ENCODE measurements around the gene P3H3.
"Not testable (repeated sequence)": the region's sequence is repeated elsewhere in the genome, so short reads cannot be mapped to it uniquely, and the experiment has no call there.

P3H3 gene

DNA sequence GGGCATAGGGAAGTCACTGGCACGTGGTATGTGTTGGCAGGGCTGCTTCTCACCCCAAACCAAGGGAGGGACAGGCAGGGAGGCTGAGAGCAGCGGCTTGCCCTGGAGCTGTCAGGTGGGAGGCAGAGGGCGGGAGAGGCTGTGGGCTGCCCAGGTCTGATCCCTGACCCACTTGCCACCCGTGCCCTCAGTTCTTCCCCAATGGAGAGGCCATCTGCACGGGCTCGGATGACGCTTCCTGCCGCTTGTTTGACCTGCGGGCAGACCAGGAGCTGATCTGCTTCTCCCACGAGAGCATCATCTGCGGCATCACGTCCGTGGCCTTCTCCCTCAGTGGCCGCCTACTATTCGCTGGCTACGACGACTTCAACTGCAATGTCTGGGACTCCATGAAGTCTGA lies 17.2 kb downstream of the P3H3 start:
- no peak for DNase-seq (ENCODE audit: low read depth)

- no peak for DNase-seq (ENCODE audit: low read depth)
These were observed 18.2 kb downstream of the P3H3 start for GRCh38 chr12:6846316-6846869.

DNA sequence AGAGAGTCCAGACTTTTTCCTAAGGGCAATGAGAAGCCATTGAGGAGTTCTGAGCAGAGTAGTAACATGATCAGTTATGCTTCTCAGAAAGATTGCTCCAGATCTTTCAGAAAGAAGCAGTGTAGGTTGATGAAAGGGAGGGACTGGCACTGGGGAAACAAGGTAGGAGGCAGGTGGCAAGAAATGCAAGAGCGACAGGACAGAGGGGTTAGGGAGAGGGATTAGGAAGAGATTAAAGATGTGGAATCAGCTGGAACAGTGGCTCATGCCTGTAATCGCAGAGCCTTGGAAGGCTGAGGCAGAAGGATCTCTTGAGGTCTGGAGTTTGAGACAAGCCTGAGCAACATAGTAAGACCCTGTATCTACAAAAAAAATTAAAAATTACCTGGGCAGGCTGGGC lies 19.5 kb downstream of the P3H3 start:
- DNase-seq (ENCODE audit: low read depth) = no peak

- DNase-seq (ENCODE audit: low read depth) = no peak
These were observed 21.2 kb downstream of the P3H3 start for GRCh38 chr12:6849427-6849826.

GRCh38 chr12:6849976-6850560 lies 21.9 kb downstream of the P3H3 start:
- no peak for DNase-seq (ENCODE audit: low read depth)

DNA sequence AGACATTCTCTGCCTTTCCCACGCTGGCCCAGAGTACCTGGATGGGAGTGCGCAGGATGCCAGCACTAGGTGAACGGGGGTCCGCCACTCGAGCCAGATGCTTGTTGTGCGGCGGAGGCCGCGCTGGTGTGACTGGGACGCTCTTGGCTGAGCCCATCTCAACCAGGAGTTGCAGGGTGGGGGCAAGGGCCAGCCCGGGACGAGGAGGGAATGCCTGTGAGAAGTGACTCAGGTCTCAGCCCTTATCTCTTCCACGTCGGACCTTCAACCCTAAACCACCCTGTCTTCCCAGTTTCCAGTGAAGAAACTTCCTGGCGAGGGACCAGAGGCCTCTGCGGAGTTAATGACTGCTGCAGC lies 22.6 kb downstream of the P3H3 start:
- DNase-seq (ENCODE audit: low read depth) = no peak

- DNase-seq (ENCODE audit: low read depth) = peak; percentile 99
These were observed 23.1 kb downstream of the P3H3 start, which contains the start of gene CDCA3 for GRCh38 chr12:6851153-6851920. Gene CDCA3, minus strand, starts transcription at chr12:6851286. Its CDS starts 334 bp downstream, at chr12:6850952.

DNA sequence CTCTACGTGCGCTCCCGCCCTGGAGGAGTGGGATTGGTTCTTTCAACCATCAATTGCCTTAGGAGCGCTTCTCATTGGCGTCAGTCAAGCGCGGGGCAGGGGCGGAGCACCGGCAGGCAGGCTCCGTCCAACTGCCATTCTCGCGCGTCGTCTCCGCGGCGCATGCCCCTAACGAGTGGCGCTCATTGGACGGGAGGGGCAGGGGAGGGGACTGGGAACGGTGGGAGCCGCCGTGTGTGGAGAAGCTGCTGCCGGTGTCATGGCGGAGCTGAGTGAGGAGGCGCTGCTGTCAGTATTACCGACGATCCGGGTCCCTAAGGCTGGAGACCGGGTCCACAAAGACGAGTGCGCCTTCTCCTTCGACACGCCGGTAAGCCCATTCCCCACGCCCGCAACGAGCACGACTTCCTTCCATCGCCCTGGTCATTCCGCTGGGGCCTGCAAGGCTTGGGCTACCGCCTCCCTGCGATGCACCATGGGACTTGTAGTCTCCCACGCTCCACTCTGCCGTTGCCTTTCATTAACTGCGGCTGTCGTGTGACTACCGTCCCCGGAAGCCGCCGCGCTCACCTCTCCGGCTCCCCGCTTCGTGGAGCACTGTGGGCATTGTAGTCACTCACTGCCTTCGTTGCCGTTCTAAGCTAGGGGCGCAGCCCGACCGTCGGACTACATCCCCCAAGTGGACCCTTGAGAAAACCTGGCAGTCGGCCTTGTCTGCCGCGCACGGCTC lies 23.9 kb downstream of the P3H3 start, which contains the start of gene USP5:
USP5 (plus strand) TSS at position 230 of the 730 bp plus-strand sequence; CDS start at position 260, 30 bp downstream.
- DNase-seq (ENCODE audit: low read depth) = peak; percentile 100

DNA sequence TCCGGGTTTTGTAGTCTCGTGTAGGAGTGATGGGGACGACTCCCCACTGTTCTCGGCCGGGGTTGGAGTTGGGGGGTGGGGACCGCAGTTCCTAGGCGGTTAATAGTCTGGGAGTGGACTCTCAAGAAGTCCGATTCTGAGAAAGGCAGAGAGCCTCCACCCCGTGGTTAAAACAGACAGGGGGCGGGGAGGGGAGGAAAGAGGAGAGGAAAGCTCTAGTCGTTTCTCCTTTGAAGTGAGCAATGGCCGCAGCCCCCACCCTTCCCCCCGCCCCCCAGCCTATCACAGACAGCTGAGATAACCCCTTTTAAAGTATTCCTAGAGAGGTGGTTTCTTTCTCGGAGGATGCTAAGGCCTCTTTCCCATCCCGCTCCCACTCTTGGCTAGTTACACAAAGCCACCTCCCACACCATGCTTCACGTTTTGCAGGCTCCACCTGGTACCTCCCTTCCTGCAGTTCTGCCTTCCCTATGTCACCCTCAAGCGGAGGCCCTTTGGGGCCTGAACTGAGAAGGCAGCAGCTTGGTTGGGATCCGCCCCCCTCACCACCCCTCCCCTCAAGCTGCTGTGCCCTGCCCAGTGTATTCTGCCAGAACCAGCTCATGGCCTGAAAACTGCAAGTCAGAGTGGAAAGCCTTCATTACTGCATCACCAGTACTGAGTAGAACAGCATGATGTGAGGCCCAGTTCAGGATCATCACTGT lies 24.6 kb downstream of the P3H3 start:
- DNase-seq (ENCODE audit: low read depth) = peak; percentile 72

- DNase-seq (ENCODE audit: low read depth) = no peak
These were observed 25.4 kb downstream of the P3H3 start for GRCh38 chr12:6853626-6854025.

GRCh38 chr12:6854036-6854435 lies 25.8 kb downstream of the P3H3 start:
- no peak for DNase-seq (ENCODE audit: low read depth)

DNA sequence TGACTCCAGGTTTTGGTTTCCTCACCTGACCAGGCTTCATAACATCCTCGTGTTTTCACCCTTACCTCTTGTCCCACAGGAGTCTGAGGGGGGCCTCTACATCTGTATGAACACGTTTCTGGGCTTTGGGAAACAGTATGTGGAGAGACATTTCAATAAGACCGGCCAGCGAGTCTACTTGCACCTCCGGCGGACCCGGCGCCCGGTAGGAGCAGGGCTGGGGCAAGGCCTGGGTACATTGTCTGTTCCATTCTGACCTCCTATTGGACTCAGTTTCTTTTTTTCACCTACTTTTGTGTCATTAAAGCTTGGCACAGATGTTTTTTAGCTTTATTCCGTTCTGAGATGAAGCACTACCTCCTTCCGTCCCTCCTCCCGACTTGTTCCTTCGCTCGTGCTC lies 27.1 kb downstream of the P3H3 start:
- no peak for DNase-seq (ENCODE audit: low read depth)

- DNase-seq (ENCODE audit: low read depth) = no peak
These were observed 30.6 kb downstream of the P3H3 start for GRCh38 chr12:6858799-6859198.

- DNase-seq (ENCODE audit: low read depth) = no peak
These were observed 31.9 kb downstream of the P3H3 start for GRCh38 chr12:6860116-6860515.

GRCh38 chr12:6860942-6861341 lies 32.7 kb downstream of the P3H3 start:
- no peak for DNase-seq (ENCODE audit: low read depth)

DNA sequence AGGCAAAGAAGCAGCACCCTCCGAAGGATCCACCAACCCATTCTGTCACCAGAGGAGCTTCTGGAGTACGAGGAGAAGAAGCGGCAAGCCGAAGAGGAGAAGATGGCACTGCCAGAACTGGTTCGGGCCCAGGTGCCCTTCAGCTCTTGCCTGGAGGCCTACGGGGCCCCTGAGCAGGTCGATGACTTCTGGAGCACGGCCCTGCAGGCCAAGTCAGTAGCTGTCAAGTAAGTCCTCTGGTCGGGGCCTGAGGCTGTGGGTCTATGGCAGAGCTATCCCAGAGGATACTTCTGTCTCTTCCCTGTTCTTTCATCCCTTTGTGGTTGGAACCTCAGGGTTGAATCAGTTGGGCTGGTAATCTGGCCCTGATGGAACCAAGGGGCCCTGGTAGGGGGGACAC lies 33.2 kb downstream of the P3H3 start:
- no peak for DNase-seq (ENCODE audit: low read depth)

DNA sequence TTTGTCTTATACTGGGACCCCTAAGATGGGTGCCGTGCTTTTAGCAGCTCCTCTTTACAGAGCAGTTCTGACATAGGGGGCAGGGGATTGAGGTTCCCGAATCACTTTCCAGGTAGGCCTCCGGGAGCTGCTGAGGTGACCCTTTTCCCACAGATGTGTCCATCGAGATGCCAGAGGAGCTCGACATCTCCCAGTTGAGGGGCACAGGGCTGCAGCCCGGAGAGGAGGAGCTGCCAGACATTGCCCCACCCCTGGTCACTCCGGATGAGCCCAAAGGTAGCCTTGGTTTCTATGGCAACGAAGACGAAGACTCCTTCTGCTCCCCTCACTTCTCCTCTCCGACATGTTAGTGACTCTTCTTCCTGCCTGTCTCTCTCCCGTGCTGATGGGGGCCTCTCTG lies 34.8 kb downstream of the P3H3 start:
- no peak for DNase-seq (ENCODE audit: low read depth)

- no peak for DNase-seq (ENCODE audit: low read depth)
These were observed 35.5 kb downstream of the P3H3 start for GRCh38 chr12:6863586-6864321.

DNA sequence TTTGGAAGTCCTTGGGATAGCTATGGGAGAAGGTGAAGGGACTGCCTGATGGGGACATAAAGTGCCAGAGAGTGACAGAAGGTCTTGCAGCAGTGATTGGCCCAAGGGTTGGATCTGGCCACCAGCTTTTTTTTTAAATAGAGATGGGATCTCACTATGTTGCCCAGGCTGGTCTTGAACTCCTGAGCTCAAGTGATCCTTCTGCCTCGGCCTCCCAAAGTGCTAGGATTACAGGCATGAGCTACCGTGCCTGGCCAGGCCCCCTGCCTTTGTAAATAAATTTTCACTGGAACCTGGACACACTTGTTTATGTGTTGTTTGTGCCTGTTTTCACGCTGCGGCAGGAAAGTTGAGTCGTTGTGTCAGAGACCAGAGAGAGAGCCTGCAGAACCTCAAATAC lies 37.1 kb downstream of the P3H3 start:
- DNase-seq (ENCODE audit: low read depth) = not testable (repeated sequence)

DNA sequence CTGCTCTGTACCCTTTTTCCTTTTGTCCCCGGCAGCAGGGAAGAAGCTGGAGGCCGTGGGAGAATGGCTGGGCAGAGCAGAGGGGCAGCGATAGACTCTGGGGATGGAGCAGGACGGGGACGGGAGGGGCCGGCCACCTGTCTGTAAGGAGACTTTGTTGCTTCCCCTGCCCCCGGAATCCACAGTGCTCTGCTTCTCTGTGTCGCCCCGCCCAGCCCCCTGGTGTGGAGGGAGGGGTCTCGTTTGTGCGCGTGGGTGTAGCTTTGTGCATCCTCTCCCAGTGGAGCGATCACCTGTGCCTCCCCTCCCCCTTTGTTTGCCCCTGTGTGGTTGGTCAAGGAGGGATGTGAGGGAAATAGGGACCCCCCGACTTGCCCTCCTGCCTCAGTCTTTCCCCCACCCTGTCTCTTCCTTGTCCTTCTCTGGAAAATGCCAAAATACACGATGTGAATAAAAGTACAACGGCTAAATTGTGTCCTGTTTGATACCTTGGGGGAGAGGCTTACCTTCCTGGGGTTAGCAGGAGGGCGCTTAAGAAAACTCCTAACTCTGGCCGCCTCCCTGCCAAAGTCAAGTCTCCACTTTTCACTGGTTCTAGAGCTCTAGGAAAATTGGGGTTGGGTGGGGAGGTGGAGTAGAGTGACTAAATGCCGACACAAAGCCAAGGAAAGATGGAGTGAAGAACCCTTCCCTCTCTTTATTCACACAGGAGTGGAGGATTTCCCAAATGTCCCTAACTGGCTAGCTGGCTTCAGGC lies 38.1 kb downstream of the P3H3 start:
- no peak for DNase-seq (ENCODE audit: low read depth)

Data from fibroblast of the conjunctiva (primary cell).